Activated B cell treated with CpG ODN at 0.5 μM for 24 hours (primary cell): Measurements from ENCODE around the gene SUGP2. TPM values are rescaled to one million over a fixed set of nuclear protein-coding genes. Genes with fewer than 3 reads are reported as not detected.

ENCODE experiments used
- ATAC-seq: fragments of 200-7000 bp; cut with Tn5 transposase; one replicate; pipeline ENCODE4 v1.10.0; 2021; ENCODE audit warnings: low read depth, mild to moderate bottlenecking, moderate library complexity
- CTCF ChIA-PET: fragments of 350-600 bp; sonication (Branson Sonifier 250); formaldehyde crosslinking; loops from one replicate; lab custom pipeline; 2021; ENCODE audit warnings: antibody characterized with exemption; lab: Charles Lee
- POLR2A ChIA-PET: fragments of 350-600 bp; sonication (Branson Sonifier 250); formaldehyde crosslinking; loops from one replicate; lab custom pipeline; 2021; ENCODE audit warnings: antibody characterized with exemption; lab: Charles Lee
- DNase-seq: peaks from one replicate; pipeline ENCODE4 v3.0.0; 2022
- H3K27ac Mint-ChIP-seq: one replicate; pipeline ENCODE4 v1.8.0; 2020; ENCODE audit warnings: mixed read lengths
- H3K27me3 Mint-ChIP-seq: one replicate; pipeline ENCODE4 v1.8.0; 2021; ENCODE audit warnings: mixed read lengths
- H3K36me3 Mint-ChIP-seq: one replicate; pipeline ENCODE4 v1.8.0; 2021; ENCODE audit warnings: low read depth, mixed read lengths
- H3K4me1 Mint-ChIP-seq: one replicate; pipeline ENCODE4 v1.8.0; 2021; ENCODE audit warnings: mixed read lengths
- H3K4me3 Mint-ChIP-seq: one replicate; pipeline ENCODE4 v1.8.0; 2020; ENCODE audit warnings: mild to moderate bottlenecking, mixed read lengths
- H3K9me3 Mint-ChIP-seq: one replicate; pipeline ENCODE4 v1.8.0; 2020; ENCODE audit warnings: mixed read lengths
- CTCF ChIP-seq: fragments of 200-600 bp; IDR thresholded peaks from one replicate; pipeline ENCODE4 v1.8.0; 2022; ENCODE audit warnings: antibody characterized with exemption, mild to moderate bottlenecking
- intact Hi-C: fragments of 100-400 bp; cut with micrococcal nuclease; formaldehyde crosslinking; loops from one replicate; pipeline ENCODE4 v1.15.1; 2024
- total RNA-seq: library from RNA; stranded (reverse); gene quantifications from 2 replicates; pipeline ENCODE4 v1.2.3, GENCODE V29; 2022

The SUGP2 gene
- total RNA-seq, 1 donor from 2014 or later, result 122 TPM

GRCh38 chr19:18985257-18985656 is 48.1 kb downstream of the SUGP2 start:
- H3K9me3 Mint-ChIP-seq, result no peaks in the 10 kb centered on the region
- intact Hi-C loops, result loop anchor here (5.0 kb wide), 1 partner anchor 393 kb away; no protein-coding TSS in a partner anchor
- H3K27me3 Mint-ChIP-seq, result peaks cover 4% of the 10 kb centered on the region
- H3K4me3 Mint-ChIP-seq, result no peak overlapping the region
- ATAC-seq (no peak), DNase-seq (no peak)
- no peak overlapping the region for H3K27ac Mint-ChIP-seq
- ChIA-PET CTCF (no interaction called here), POLR2A (no interaction called here)
- TF ChIP-seq CTCF, result no peak
- no peaks in the 10 kb centered on the region for H3K36me3 Mint-ChIP-seq
- peaks cover 9% of the 10 kb centered on the region for H3K4me1 Mint-ChIP-seq

GRCh38 chr19:18984251-18984650 is 49.1 kb downstream of the SUGP2 start:
- no peaks in the 10 kb centered on the region for H3K36me3 Mint-ChIP-seq
- ATAC-seq (no peak), DNase-seq (no peak)
- no peaks in the 10 kb centered on the region for H3K9me3 Mint-ChIP-seq
- TF ChIP-seq CTCF, result no peak
- CTCF ChIA-PET, result no interaction called here
- H3K27ac Mint-ChIP-seq, result no peak overlapping the region
- intact Hi-C loops, result no loop called here
- no peak overlapping the region for H3K4me3 Mint-ChIP-seq
- POLR2A ChIA-PET, result no interaction called here
- peaks cover 4% of the 10 kb centered on the region for H3K27me3 Mint-ChIP-seq
- peaks cover 9% of the 10 kb centered on the region for H3K4me1 Mint-ChIP-seq

- CTCF ChIA-PET, result no interaction called here
Measured at GRCh38 chr19:18982669-18983068, 50.6 kb downstream of the SUGP2 start.

GRCh38 chr19:18980432-18981020 is 52.8 kb downstream of the SUGP2 start:
- DNase-seq, result no peak
- peaks cover 5% of the 10 kb centered on the region for H3K4me1 Mint-ChIP-seq
- peaks cover 4% of the 10 kb centered on the region for H3K27me3 Mint-ChIP-seq
- no peak for TF ChIP-seq CTCF
- ChIA-PET CTCF (no interaction called here), POLR2A (no interaction called here)
- ATAC-seq, result no peak
- no peak overlapping the region for H3K27ac Mint-ChIP-seq
- no peaks in the 10 kb centered on the region for H3K36me3 Mint-ChIP-seq
- no peak overlapping the region for H3K4me3 Mint-ChIP-seq
- intact Hi-C loops, result no loop called here
- no peaks in the 10 kb centered on the region for H3K9me3 Mint-ChIP-seq

More at GRCh38 chr19:18982669-18983068, 50.6 kb downstream of the SUGP2 start:
- Mint-ChIP-seq H3K9me3 (no peaks in the 10 kb centered on the region), H3K4me3 (no peak overlapping the region), H3K27me3 (peaks cover 4% of the 10 kb centered on the region), H3K36me3 (no peaks in the 10 kb centered on the region), H3K27ac (no peak overlapping the region), H3K4me1 (peaks cover 9% of the 10 kb centered on the region)
- no peak for TF ChIP-seq CTCF
- intact Hi-C loops, result no loop called here
- no peak for DNase-seq
- ATAC-seq, result no peak
- POLR2A ChIA-PET, result no interaction called here

- H3K4me1 Mint-ChIP-seq, result no peaks in the 10 kb centered on the region
- no peak overlapping the region for H3K4me3 Mint-ChIP-seq
- DNase-seq (no peak), ATAC-seq (no peak)
- POLR2A ChIA-PET, result no interaction called here
- CTCF ChIA-PET, result no interaction called here
- H3K27me3 Mint-ChIP-seq, result peaks cover 2% of the 10 kb centered on the region
- H3K36me3 Mint-ChIP-seq, result no peaks in the 10 kb centered on the region
- H3K27ac Mint-ChIP-seq, result no peak overlapping the region
- no peak for TF ChIP-seq CTCF
- no peaks in the 10 kb centered on the region for H3K9me3 Mint-ChIP-seq
- intact Hi-C loops, result no loop called here
Measured at GRCh38 chr19:18978616-18979015, 54.7 kb downstream of the SUGP2 start.
